Measurements from ENCODE around the gene LSM6.

LSM6 gene

DNA sequence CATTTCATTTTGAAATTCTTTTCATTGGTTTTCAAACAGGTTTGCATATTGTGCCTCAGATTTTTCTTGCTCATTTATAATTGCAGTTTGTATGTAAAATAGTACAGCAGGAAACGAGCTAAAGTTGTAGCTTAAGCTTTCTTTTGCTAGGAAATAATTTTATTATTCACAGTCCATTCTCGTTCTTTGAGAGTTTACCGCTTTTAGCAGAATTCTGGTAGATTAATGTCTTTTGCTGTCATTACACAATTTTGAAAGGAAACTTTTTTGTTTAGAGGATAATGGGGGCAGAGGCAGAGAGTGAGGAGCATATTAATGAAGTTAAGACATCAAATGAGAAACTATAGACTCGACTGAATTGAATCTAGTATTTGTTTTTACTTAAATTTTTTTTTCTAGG is 10.5 kb downstream of the LSM6 start:
- DNase-seq (ENCODE audit: low read depth, low spot score): no peak

DNA sequence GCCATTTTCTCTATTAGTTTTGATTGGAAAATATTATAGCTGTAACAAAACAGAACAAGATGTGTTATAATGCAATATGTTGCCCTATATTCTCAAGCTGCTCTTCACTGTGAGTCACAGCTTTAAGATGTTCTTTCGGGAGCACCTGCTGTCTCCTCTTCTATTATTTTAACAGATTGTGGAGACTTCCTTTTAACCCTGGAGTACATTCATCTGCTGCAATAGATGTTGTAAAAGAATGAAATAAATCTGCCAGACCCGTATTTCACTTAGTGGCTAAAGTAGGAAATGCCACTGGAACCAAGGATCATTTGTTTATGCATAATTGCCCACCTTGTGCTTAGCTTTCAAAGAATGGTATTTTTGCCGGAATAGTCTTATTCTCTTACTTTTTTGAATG is 11.1 kb downstream of the LSM6 start:
- DNase-seq (ENCODE audit: low read depth, low spot score): no peak

DNA sequence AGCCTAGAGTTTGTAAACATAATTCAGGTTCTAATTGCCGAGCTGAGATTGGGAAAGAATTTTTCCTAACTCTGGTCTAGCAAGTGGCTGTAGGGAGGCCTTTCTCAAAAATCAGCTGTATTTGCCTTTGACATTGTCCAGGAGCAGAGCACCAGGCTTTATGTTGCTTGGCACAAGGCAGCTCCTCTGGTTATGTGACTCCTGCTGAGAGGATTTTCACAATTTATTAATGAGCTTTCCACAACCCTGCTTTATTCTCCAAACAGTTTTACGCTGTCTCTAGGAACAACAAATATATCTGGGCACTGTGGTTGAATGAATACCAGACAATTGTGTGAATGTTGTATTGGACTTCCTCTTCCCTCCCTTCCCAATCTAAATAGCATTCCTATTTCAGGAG is 14.9 kb downstream of the LSM6 start:
- DNase-seq (ENCODE audit: low read depth, low spot score): no peak

DNA sequence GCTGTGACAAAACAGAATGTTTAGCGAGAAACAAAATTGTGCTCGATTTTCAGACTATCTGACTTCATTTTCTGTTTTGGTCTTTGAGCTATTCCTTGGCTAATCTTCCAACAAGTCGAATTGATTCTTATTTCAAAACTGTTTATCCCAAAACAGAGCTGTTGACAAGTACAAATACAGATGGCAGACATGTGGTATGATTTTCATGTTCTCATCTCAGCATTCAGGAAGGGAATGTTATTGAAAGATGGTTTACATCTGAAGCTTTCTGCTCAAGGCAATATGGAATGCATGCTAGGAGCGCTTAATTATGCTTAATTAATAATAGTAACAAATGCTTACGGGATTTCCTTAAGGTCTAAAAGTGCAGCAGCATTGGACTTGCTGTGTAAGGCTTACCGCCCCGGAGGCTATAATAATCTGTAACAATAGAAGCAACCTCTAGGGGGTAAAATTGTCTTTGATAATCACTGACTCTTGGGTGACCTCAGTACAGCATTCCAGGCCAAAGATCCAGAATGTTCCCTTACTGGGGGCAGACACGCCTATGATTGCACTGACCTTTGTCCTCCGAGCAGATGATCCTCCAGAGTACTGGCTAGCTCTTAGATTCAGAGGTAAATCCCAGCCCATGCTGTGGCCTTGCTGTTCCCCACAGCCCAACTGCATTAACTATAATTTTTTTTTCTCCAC is 16.4 kb downstream of the LSM6 start:
- DNase-seq (ENCODE audit: low read depth, low spot score): no peak

DNA sequence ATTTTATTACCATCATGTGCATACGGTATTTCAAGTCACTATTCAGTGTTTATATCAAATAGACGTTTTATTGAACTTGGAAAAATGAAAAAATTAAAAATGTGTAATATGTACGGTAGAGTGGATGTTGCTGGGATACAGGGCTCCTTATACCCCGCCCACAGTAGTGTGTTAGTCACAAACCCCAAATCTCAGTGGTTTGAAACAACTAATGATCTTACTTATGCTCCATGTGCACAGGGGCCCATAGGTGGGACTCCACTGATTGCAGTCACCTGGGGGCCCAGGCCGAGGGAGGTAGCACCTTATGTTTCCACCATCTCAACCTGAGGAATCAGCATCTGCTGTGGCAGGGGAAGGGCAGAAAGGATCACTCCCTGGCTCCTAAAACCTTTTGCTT is 18.1 kb downstream of the LSM6 start:
- DNase-seq (ENCODE audit: low read depth, low spot score): no peak

DNA sequence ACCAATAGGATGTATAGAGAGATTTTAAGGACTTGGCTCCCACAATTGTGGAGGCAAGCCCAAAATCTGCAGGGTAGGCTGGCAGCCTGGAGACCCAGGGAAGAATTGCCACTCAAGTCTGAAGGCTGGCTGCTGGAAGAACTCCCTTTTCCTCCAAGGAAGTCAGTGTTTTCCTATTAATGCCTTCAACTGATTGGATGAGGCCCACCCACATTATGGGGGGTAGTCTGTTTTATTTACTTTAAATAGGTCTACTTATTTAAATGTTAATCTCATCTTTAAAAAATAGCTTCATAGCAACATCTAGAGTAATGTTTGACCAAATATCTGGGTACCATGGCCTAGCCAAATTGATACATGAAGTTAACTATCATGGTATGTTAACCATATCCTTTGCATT is 18.7 kb downstream of the LSM6 start:
- no peak for DNase-seq (ENCODE audit: low read depth, low spot score)

DNA sequence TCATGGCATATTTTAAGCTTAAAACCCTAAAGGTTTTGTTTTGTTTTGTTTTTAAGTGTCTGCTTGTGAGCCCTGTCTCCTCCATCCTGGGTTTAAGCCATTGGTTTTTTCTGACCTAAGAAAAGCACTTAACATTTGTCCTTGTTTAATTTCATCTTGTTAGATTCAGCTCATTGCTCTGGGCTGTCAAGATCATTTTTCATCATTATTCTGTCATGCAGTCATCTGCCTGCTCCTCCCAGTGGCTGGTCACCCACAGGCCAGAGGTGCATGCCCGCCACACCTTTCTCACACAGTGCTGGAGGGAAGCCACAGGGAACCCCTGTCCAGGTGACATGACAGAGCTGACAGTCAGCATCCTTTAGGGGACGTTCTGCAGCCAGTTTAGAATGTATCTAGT is 27.1 kb downstream of the LSM6 start:
- no peak for DNase-seq (ENCODE audit: low read depth, low spot score)

DNA sequence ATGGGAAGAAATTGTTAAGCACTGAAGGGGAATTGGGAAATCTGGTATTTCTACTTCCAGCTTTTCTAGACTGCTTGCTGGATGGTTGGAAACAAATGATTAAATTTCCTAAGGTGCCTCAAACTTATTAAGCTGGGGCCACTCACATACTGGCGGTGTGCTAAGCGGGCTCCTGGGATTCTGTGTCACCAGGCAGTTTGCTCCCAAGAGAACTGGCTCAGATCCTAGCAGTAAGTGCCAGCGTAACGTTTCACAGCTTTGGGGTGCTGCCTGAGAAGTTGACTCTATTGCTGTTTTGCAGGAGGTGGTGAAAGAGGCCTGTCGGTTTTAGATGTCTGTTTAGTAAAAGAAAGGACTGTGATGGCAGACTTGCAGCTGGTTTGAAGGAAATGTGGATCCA is 31.9 kb downstream of the LSM6 start:
- no peak for DNase-seq (ENCODE audit: low read depth, low spot score)

DNA sequence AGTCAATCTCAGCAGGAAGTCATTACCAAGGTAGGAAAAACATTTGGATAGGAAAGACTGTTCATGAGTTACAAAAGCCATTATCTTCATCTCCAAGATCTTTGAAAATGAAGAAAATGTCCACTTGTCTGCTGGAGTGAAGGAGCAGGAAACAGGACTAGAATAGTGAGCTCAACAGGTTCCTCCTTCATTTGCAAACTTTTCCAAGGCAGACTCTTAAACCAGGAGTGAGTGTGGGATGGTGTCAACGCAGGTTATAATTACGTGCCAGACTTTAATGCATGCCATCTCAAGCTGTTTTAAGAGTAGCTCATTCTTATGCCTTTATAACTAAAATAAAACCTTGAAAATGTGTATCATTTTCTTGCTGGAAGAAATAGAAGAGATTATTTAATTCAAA is 35.4 kb downstream of the LSM6 start:
- no peak for DNase-seq (ENCODE audit: low read depth, low spot score)

DNA sequence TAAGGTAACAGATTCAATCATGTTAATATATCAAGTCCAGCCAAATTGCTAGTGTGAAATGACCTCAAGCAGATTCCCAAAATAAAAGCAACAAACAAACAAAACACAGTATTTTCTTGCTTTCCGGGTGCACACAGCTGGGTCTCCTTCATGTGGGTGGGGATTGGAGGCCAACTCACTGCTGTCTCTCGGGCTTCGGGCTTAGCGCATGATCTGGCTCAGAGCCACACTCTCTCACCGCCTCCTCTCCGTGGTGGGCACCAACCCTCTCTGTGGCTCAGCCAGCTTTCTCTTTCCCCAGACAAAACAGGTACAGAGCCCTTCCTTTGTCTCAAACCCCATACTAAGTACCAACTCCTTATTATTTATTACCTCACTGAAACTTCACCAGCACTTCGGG is 35.9 kb downstream of the LSM6 start:
- no peak for DNase-seq (ENCODE audit: low read depth, low spot score)

DNA sequence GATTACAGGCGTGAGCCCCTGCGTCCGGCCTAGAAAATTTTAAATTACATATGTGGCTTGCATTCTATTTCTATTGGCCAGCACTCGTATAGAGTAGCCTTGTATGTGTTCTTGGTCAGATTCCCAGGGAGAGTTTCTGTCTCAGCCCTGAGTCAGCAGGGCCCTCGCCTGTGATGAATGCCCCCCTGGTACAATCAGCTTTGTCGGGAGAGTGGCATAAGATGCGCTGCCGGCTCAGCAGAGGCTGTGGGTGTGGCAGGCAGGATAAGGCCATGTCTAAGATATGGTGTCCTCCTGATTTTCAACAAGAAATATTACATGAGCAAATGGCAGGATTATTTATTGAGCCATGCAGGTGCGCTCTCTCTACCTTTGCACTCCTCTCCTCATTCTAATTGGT is 37.3 kb downstream of the LSM6 start:
- DNase-seq (ENCODE audit: low read depth, low spot score): no peak

DNA sequence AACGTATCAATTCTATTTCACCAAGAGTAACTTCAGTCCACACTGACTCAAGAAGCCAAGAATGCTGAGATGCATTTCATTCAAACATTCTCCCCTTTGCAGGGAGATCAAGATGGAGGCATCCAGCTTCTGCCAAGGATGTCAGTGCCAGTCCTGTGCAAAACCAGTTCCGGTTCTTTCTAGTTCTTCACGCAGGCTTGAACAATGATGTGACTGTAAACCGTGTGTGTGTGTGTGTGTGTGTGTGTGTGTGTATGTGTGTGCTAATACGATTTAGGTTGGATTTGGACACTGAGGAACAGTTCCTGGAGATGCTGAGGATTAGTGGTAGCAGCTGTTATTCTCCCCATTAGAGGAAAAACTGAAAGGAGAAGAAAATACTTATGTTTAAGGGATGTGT is 38.7 kb downstream of the LSM6 start, which contains the start of gene REELD1:
REELD1 (plus strand) TSS at position 301 of the 400 bp plus-strand sequence. CDS start 2,415 bp downstream, outside the sequence.
- no peak for DNase-seq (ENCODE audit: low read depth, low spot score)

DNA sequence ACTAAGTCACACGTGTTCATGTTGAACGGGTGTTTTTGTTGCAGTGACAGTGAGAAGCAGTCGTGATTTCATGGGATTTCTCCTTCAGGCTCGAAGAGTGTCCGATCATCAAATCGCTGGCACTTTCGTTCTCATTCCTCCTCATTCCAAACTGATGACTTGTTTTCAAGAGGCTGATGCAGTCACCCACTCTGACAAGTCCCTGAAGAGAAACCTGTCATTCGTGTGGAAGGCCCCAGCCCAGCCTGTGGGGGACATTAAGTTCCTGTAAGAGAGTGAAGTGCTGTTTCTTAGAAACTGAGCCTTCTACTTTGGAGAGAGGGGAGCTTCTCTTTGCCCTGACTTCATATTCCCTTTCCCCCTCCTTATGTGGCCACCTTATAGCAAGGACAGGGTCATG is 46.8 kb downstream of the LSM6 start:
- no peak for DNase-seq (ENCODE audit: low read depth, low spot score)

DNA sequence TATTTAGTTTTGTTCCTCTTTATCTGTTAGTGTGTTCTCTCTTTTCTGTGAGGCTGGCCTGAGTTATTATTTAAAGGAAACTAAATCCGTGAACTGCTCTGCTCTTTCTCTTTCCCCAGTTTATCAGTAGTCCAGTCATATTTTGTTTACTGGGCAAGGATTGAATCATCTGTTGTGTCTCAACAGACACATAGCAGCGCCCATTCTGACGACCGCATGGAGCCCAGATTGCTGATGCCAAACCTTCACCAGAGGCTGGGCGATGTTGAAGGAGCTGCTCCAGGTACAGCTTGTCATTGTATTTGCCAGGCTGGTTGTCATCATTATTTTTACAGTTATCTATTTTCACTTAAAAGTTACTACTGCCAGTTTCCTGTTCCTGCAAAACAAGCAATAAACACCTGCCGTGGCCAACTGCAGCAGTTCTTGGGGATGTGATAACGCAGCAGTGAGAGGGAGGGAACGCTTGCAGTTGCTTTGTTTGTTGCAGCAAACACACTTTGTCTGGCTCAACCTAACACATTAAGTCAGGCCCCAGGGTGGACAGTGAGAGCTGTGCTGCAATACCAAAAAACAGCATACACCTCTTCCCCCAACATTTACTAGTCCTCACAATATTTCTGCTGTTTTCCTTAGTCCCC is 48.9 kb downstream of the LSM6 start:
- no peak for DNase-seq (ENCODE audit: low read depth, low spot score)

DNA sequence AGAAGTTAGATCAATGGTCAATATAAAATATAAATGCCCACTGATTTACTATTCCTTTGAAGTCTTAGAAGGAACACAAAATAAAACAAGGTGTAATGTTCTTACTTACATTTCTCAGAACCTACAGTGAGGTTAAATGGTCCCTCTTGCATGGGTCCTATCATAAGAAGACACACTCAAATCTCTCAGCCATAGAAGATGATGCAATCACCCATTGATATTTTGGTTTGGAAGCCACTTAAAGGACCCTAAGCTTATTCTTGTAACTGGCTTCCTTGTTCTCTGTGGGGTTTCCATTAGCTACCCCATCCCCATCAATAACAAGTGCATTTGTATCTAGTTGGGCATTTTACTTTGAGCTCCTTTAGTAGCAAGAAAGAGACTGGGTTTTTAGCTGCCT is 53.9 kb downstream of the LSM6 start:
- DNase-seq (ENCODE audit: low read depth, low spot score): no peak

DNA sequence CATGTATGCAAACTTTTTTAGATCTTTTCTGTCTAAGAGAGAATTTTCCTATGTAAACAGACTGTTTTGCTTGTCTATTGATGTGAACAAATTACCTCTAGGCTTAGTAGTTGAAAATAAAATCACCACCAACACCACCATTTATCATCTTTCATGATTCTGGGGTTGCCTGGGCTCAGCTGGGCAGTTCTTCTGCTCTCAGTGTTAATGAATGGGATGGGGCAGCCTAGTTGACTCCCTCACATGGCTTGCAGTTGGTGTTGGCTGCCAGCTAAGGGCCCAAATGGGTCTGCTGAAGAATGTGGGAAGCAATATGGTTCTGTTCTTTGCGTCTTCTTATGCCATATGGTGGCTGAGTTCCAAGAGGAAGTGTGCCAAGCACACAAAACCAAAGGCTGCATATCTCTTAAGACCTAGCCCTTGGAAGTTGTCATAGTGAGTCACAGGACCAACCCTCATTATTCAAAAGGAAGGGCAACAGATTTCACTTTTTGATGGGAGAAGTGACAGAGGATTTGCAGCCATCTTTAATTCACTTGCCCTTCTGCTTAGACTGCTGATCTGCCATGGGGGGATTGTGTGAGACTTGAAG is 56.7 kb downstream of the LSM6 start:
- no peak for DNase-seq (ENCODE audit: low read depth, low spot score)

DNA sequence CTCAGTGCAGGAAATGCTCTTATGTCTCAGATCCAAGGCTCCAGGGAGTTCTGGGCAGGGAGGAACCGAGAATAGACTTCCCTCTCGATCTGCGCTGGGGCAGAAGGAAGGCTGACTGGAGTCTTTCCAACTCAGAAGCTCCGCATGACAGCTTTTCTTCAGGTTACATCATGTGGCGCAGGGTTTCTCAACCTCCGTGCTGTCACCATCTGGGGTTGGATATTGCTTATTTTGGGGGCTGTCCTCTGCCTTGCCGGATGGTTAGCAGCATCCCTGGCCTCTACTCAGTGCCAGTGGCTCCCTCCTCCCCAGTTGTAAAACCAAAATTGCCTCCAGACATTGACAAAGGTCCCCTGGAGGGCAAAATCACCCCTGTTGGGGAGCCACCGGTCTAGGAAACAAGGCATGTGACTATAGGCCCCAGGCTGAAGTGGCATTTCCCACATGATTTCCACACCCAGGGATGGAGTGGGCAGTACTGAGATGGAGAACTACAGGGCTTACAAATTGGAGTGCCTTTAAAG is 60.2 kb downstream of the LSM6 start:
- DNase-seq (ENCODE audit: low read depth, low spot score): no peak

DNA sequence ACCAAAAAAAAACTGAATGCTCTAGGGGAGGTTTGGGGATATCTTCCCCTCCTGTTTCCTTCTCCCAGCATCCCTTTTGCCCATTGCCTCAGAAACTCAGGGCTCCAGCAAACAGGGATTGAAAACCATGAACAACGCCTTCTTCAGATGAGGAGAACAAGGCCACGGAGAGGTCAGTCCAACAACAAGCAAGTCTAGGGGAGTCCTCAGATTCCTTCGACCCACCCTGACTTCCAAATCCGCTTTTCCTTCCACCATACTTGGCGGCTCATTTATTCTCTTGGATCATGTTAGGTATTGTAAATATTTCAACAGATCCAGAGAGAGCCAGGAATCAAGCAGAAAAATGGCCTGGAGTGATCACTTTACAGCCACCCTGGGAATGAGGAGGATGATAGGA is 60.7 kb downstream of the LSM6 start:
- no peak for DNase-seq (ENCODE audit: low read depth, low spot score)

DNA sequence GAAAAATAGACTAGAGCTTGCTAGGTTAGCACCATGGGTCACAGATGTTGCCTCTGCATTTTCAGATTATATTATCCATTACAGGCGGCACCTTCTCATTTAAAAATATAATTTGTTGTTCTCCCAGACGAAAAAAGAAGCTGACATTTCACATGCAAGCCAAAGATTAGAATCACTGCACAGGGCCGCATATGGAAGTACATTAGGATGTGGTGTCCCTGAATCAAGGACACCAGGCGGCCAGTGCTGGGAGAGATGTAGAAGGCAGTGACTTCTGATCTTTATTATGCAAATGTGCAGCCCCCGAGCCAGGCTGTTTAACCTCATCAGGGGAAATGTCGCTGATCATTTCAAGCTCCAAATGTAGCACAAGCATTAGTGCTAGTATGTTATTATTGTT is 61.6 kb downstream of the LSM6 start:
- no peak for DNase-seq (ENCODE audit: low read depth, low spot score)

DNA sequence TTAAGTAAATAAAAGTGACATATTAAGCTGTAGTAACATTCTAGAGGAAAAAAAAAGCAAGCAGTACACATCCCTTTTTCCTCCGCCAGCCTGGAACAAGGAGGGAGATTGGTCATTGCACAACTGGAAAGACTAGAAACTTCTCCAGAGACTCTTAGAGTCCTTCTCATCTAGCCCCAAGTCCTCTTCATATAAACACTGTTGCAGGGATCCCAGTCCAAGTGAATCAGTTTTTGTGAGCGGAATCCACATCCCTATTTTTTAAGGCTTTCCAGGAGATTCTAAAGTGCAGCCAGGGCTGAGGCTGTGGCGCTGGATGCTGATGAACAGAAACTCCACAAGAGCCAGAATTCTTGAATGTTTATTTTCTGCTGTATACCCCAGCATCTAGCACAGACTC is 62.6 kb downstream of the LSM6 start:
- no peak for DNase-seq (ENCODE audit: low read depth, low spot score)
